ENCODE measurements around the gene ETFBKMT.
A peak's percentile ranks its signal among the peaks of the same experiment; 100 is the strongest.
"Not testable (repeated sequence)": the region's sequence is repeated elsewhere in the genome, so short reads cannot be mapped to it uniquely, and the experiment has no call there.

ETFBKMT gene

GRCh38 chr12:31714406-31715271 lies 55.2 kb downstream of the ETFBKMT start:
- H3K27ac Mint-ChIP-seq (ENCODE audit: low read depth), result no peak overlapping the region
- ATAC-seq (replicated peaks; ENCODE audit: extremely low read depth, poor library complexity, severe bottlenecking) (no peak), DNase-seq (ENCODE audit: low spot score in 2 of 2) (no peak)
- no peaks in the 10 kb centered on the region for H3K27me3 Mint-ChIP-seq
- H3K9me3 Mint-ChIP-seq, result peaks cover 6% of the 10 kb centered on the region
- no peak overlapping the region for H3K4me3 Mint-ChIP-seq
- H3K4me1 Mint-ChIP-seq, result peaks cover 14% of the 10 kb centered on the region
- H3K36me3 Mint-ChIP-seq (ENCODE audit: insufficient read depth), result peaks cover 2% of the 10 kb centered on the region

- ATAC-seq (replicated peaks; ENCODE audit: extremely low read depth, poor library complexity, severe bottlenecking), result no peak
- Mint-ChIP-seq H3K4me1 (peaks cover 14% of the 10 kb centered on the region), H3K27ac (ENCODE audit: low read depth) (no peak overlapping the region), H3K27me3 (no peaks in the 10 kb centered on the region), H3K4me3 (no peak overlapping the region), H3K9me3 (peaks cover 6% of the 10 kb centered on the region), H3K36me3 (ENCODE audit: insufficient read depth) (peaks cover 2% of the 10 kb centered on the region)
- no peak for DNase-seq (ENCODE audit: low spot score in 2 of 2)
Measured at GRCh38 chr12:31715283-31715825, 55.9 kb downstream of the ETFBKMT start.

DNA sequence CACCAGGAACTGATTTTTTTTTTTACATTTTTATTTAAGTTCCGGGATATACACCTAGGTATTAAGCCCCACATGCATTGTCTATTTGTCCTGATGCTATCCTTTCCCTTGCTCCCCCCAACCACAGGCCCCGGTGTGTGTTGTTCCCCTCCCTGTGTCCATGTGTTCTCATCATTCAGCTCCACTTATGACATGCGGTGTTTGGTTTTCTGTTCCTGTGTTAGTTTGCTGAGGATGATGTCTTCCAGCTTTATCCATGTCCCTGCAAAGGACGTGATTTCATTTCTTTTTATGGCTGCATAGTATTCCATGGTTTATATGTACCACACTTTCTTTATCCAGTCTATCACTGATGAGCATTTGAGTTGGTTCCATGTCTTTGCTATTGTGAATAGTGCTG lies 57.5 kb downstream of the ETFBKMT start:
- DNase-seq (ENCODE audit: low spot score in 2 of 2); H3K36me3 Mint-ChIP-seq (ENCODE audit: insufficient read depth); H3K4me3 Mint-ChIP-seq; H3K27ac Mint-ChIP-seq (ENCODE audit: low read depth); ATAC-seq (replicated peaks; ENCODE audit: extremely low read depth, poor library complexity, severe bottlenecking); H3K9me3 Mint-ChIP-seq; H3K27me3 Mint-ChIP-seq: not testable (repeated sequence)
- peaks cover 30% of the 10 kb centered on the region for H3K4me1 Mint-ChIP-seq

GRCh38 chr12:31718542-31719198 lies 59.2 kb downstream of the ETFBKMT start:
- H3K4me3 Mint-ChIP-seq; H3K9me3 Mint-ChIP-seq; H3K27ac Mint-ChIP-seq (ENCODE audit: low read depth); DNase-seq (ENCODE audit: low spot score in 2 of 2); ATAC-seq (replicated peaks; ENCODE audit: extremely low read depth, poor library complexity, severe bottlenecking); H3K27me3 Mint-ChIP-seq: not testable (repeated sequence)
- H3K4me1 Mint-ChIP-seq, result peaks cover 45% of the 10 kb centered on the region
- H3K36me3 Mint-ChIP-seq (ENCODE audit: insufficient read depth), result peaks cover 14% of the 10 kb centered on the region

- H3K9me3 Mint-ChIP-seq, result peaks cover 6% of the 10 kb centered on the region
- peak overlapping the region; percentile 79 for H3K27ac Mint-ChIP-seq (ENCODE audit: low read depth)
- ATAC-seq (replicated peaks; ENCODE audit: extremely low read depth, poor library complexity, severe bottlenecking) (no peak), DNase-seq (ENCODE audit: low spot score in 2 of 2) (no peak)
- peaks cover 14% of the 10 kb centered on the region for H3K36me3 Mint-ChIP-seq (ENCODE audit: insufficient read depth)
- peak overlapping the region; percentile 56 for H3K4me3 Mint-ChIP-seq
- no peaks in the 10 kb centered on the region for H3K27me3 Mint-ChIP-seq
- peaks cover 68% of the 10 kb centered on the region for H3K4me1 Mint-ChIP-seq
Measured at GRCh38 chr12:31722580-31722979, 63.1 kb downstream of the ETFBKMT start.
